ENCODE measurements around the gene UNC5A.

The UNC5A gene

DNA sequence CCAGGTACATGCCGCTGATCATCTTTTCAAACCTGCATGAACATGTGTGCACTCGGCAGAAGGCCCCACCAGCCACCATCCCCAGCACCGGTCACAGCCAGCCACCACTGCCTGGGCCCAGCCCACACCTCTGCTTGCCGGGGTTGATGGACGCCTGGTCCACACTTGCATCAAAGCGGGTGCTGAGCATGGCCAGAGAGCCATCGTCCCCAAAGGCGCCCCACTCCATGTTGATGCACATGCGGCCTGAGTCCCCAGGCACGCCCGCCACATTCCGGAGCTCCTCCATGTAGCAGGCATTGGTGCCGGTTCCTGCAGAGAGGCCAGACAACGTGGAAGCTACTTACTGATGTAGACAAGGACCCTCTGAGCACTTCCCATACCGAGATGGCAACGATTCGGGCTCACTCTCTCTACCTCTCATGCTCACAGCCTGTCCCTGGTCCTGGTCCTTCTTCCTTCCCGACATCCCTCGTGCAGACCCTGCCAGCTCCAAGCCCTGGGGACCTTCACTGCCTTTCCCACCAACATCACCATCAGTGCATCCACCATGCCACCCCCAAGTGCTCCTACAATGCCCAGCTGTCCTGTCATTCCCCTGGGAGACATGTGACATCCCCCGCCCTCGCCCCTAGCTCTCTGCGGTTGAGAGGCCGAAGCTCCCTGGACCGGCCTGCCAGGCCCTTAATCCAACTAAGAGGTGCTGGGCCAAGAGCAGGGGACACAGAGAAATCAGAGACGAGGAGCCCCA is 71.6 kb downstream of the UNC5A start:
- DNase-seq: no peak

DNA sequence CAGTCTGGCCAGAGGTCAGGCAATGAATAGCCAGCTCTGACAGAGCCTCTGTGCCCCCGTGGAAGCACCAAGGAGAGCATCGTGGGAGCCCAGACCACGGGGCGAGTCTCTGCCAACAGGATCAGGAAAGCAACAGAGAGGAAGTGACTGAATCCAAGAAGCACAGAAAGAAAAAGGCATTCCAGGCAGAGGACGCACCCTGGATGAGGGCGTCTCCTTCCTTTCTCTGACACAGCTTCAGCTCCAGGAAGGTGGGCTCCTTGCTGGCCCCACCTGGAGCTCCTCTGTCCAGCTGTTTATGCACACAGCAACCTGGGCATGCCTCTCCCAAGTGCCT is 72.2 kb downstream of the UNC5A start:
- no peak for DNase-seq

DNA sequence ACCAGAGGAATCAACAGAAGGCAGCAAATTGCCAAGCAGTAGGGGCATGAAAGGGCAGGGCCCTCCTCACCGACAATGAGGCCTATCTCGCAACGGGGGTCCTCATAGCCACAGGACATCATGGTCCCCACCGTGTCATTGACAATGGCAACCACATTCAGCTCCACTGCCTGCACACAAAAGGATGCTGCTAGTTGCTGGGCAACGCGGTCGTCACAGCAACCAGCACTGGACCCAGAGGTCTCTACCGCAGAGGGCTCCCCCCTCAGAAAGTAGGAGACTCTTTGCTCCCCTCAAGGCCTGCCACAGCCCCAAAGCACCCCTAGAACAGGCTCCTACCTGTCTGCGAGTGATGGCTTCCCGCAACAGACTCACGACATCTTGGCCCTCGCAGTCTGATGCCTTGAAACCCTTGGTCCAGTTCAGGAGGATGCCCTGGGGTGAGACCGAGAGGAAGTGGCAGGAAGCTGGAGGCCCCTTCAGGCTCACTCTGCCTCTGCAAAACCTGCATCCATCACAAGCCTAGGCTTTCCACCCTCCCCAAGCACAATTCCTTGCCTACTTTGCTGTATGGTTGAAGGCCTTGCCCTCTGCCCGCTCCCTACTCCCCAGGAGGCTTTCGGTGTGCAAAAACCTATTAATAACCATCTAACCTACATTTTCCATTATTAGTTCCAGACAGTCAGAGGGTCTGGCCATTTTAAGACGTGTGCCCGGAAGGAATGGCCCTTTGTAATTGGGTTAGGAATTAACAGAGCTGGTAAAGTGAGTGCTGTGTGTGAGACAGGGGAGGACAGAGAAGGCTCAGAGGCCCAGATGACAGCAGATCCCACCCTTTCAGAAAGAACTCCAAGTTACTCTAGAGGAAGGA is 73.6 kb downstream of the UNC5A start:
- no peak for DNase-seq

DNA sequence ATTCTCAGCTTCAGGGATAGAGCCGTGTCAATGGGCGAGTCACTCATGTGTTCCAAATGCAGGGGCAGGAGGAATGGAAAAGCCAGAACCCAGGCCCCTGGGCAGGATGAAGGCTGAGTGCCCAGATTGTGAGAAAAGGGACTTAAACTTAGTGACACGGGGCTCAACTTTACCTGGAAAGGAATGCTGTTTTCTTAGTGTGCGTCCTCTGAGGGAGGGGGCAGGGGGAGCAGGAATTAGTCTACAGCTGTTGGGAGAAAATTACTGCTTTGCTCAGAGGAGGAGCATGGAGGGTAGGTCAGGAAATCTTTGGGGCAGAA is 74.2 kb downstream of the UNC5A start:
- DNase-seq: no peak

DNA sequence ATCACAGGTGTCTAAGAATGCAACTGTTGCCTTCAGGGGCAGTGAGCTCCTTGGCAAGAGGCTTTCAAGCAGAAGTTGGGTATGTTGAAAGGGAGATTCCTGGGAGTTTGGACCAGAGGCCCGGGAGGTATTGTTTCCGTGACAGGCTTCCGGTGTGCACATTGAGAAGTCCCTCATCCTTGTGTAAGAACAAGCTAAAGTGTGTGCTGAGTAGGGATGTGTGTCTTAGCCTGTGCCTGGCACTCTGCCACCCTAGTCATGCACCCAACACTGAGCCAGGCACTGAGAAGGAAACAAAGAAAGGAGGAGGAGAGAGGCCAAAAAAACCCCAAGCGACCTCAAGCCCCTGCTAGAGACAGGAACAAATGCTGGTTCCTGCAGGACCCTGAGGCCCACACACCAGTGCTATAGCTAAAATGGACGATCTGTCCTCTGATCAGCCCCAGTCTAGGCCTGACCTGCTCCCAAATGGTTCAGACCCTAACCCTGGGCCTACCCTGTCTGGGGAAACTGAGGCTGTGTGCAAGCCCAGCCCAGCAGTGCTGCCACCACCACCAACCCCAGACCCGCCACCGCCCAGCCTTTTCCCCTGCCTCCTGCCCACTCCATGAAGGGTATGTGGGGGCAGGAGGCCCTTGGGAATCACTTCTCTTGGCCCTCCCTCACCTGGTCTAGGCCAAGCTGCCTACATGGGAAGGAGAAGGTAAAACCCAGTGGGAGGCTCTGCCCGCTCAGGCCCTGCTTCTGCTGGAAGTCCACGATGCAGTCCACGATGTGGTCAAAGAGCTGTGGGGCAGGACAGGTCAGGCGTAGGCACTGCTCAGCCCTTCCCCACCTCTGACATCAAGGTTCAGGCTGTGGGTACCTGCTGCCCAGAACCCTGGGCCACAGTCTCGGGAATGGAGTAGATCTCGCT is 76.2 kb downstream of the UNC5A start:
- no peak for DNase-seq

DNA sequence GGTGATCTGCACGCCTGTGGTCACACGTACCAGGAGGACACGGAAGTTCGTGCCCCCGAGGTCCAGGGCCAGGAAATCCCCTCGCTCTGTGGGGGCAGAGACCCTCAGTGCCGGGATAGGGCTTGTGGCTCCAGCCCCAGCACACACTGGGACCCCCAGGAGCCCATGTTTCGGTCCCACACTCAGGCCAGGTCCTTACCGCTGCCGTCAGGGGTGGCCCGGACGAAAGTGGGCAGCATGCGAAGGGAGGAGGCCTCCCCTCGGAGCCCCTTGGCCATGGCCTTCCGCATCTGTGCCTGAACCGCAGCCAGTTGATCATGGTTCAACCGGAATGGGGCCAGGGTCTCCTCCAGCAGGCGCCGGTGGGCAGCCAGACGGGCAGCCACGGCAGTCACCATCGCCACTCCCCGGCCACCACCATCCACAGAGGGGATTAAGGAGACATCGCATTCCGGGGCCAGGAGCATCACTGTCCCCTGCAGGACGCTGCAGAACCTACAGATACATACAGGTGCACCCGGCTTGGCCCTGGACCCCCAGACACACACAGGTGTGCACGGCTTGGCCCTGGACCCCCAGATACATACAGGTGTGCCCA is 77.0 kb downstream of the UNC5A start:
- no peak for DNase-seq

DNA sequence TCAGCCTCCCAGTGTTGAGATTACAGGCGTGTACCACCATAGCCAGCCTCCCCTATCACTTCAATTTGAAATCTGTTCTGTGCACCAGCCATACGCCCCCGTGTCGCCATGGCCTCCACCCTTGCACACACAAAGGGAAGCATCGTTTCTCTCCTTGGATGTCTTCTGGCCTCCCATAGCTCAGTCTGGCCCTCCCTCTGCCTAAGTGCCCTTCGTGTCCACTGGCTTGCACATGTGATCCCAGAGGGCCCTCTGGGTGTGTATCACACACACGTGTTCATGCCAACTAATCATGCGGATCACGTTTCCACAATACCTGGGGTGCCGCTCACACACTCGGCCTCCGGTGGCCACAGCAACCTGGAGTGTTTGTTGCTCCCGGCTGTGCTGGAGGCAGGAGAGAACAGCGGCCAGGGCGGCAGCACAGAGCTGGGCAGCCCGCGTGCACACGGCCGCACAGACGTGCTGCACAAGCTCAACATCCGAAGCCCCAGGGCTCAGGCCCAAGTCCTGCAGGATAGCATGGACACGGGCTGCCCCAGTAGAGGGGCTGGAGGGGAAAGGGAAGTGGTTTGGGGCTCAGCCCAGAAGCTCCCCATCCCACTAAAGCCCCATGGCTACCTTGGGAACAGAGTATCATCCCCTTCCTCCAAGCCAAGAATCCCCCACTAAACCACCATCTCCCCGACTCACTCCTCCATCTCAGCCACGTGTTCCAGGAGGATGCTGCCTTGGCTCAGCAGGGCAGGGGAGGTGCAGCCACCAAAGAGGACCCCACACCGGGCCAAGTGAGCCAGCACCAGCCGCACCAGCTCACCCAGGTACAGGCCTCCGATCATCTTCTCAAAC is 77.9 kb downstream of the UNC5A start:
- DNase-seq: no peak

DNA sequence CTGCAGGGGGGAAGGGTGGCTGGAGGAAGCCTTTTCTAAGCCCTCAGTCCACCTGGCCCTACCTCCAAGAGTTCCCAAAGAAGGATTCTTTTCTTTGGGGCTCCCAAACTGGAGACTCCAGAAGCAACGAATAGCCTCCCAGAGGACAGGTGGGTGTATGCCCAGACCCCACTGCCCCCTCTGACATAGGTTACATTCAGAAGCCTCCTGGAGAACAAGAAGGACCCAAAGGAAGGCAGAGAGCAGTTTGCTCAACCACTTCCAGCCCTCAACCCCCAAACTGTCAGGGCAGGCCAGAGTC is 78.5 kb downstream of the UNC5A start:
- no peak for DNase-seq

DNA sequence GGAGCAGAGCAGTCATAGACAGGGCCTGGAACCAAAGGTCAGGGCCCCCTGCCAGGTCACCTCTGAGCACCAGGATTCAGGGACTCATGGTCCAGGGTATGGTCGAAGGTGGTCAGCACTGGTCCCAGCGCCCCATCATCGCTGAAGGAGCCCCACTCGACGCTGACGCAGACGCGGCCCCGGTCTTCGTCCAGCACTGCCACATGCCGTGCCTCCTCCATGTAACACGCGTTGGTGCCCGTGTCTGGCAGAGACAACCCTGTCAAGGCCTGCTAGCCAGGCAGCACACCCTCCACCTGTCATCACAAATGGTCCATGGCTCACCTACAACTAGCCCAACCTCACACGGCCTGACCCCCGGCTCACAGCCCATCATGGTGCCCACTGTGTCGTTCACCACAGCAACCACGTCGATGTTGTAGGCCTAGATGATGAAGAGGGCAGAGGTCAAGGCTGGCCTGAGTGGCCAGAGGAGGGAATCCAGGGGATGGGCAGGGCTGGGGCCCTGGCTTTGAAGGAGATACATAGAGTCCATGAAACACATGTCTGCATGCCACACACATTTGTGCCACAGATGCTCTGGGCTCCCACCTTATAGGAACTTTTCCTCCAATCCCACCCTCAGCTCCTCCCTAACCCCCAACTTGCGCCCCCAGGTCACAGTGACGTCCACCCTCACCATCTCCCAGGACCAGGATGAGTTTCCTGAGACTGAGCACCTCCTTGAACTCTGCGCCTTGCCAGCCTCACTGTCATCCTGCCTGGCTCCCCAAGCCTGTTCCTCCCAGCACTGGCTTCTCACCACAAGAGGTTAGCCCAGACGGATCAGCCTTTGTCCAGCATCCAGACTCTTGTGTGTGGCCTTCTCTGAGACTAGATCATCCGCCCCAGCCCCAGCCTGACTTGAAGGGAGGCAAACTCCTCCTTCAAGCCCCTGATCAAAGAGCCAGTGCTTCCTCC is 79.2 kb downstream of the UNC5A start:
- no peak for DNase-seq

- DNase-seq: no peak
These were observed 80.3 kb downstream of the UNC5A start for GRCh38 chr5:176890455-176891330.

DNA sequence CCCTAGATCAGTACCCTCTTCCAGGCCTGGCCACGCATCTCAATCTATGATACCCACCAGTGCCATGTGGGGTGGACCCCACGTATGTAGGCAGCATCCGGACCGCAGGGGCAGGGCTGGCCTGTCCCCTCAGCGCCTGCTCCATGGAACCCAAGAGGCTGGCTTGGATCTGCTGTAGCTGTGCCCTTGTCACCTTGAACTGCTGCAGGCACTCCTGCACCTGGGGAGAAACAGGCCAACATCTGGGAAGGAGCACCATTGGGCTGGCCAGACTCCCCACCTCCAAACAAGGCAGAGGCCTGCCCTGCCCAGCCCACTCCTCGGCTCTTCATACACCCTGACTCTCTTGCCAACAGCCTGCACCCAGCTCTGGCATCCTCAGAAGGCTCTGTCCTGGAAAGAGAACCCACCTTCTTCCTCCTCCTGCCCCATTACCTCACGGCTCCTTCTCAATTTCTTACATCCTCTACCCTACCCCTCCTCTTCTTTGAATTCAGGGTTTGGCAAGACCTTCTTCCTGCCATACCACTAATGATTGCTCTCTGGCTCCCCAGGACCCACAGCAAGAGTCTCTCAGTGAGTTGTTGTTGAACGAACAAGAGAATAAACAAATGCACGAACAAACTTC is 81.1 kb downstream of the UNC5A start:
- DNase-seq: no peak

DNA sequence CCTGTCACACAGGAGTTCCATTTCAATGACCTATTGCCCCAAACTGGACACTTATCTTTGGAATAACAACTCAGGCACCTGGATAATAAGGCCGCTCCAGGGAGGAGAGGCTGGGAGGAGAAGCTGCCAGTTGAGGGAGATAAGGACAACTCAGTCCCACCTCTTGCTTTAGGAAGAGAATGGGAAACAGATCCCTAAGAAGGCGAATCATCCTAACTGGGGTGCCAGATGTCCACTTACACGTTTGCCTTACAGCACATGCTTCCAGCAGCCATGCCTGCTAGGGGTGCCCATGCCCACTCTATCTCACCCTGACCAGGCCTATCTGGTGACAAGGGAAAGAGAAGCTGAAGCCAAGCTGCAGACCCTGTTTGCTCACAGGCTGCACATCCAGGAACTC is 82.3 kb downstream of the UNC5A start:
- DNase-seq: no peak

DNA sequence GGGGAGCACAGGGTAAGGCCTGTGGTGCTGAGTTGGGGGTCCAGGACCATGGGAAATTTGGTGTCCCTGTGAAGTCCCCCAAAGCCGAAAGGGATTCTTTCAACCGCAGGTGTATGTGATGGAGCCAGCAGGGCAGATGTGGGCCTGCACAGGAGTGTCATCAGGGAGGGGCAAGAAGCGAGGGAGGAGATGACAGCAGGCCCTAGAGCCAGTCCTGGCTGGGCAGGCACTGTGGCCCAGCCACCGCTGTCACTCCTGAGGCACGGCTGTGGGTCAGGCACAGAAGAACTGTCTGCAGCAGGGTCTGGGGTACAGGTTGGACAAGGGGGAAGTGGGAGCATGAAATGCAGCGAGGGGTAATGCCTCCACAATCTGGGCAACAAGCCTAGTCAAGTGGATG is 83.9 kb downstream of the UNC5A start:
- DNase-seq: peak; percentile 16

DNA sequence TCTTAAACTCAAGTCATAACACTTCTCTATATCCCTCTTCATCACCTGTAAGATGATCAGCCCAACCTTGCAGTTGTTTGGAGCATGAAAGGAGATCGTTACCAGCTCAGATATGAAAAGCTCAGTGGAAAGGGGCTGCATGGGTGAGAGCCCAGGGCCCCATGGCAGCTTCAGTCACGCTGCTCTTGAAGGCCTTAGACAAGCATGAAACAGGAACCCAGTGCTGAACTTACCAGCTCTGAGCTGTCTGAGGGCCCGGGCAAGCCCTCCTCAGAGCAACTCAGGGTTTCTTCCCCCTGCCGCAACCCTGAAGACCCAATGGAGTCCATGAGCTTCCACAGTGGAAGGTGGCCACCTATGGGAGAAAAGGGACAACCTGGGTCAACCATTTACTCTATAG is 85.5 kb downstream of the UNC5A start:
- DNase-seq: peak; percentile 34

GRCh38 chr5:176897263-176897662 is 86.9 kb downstream of the UNC5A start:
- DNase-seq: no peak

- peak; percentile 91 for DNase-seq
These were observed 89.0 kb downstream of the UNC5A start, which contains the start of gene HK3 for GRCh38 chr5:176899296-176899891. Gene HK3, minus strand, starts transcription at chr5:176899346. Its CDS starts 3,187 bp downstream, at chr5:176896159.

GRCh38 chr5:176899946-176900779 is 89.8 kb downstream of the UNC5A start:
- no peak for DNase-seq

- no peak for DNase-seq
These were observed 90.4 kb downstream of the UNC5A start for GRCh38 chr5:176900780-176901204.

Data from MV-4-11 (cell line).